Natural killer cell (primary cell): ENCODE data around the gene PTPRN2. TPM values are rescaled to one million over a fixed set of nuclear protein-coding genes. Genes with fewer than 3 reads are reported as not detected.
A peak's percentile ranks its signal among the peaks of the same experiment; 100 is the strongest.

ENCODE experiments used
- ATAC-seq, 3 donors: fragments of 150-1000 bp in 2 of 3; fragments of 200-7000 bp in 1 of 3; cut with Tn5 transposase; 1 replicate in 1 of 3; 2 replicates in 2 of 3; pipeline ENCODE4 v1.10.0; 2021; ENCODE audit warnings: mild to moderate bottlenecking in 2 of 3, moderate library complexity in 2 of 3
- DNase-seq, 2 donors: peaks; one replicate each; pipeline versions ENCODE4 v3.0.0 to v3.0.0-alpha.2; 2013 to 2021; ENCODE audit warnings: mixed read lengths in 1 of 2
- H3K27ac ChIP-seq: one replicate; pipeline ENCODE4 v1.5.1; 2013; ENCODE audit warnings: mild to moderate bottlenecking, low read length
- H3K27me3 ChIP-seq: one replicate; pipeline ENCODE4 v1.6.1; 2013; ENCODE audit warnings: low read length; ENCODE audit not compliant: control insufficient read depth, insufficient read depth
- H3K36me3 ChIP-seq: one replicate; pipeline ENCODE4 v1.6.1; 2013; ENCODE audit warnings: low read length; ENCODE audit not compliant: control insufficient read depth, insufficient read depth
- H3K4me1 ChIP-seq: one replicate; pipeline ENCODE4 v1.6.1; 2013; ENCODE audit warnings: low read length; ENCODE audit not compliant: control insufficient read depth, insufficient read depth
- H3K4me3 ChIP-seq: one replicate; pipeline ENCODE4 v1.5.1; 2013; ENCODE audit warnings: low read length
- H3K9me3 ChIP-seq: one replicate; pipeline ENCODE4 v1.6.1; 2013; ENCODE audit warnings: low read length; ENCODE audit not compliant: control insufficient read depth, insufficient read depth
- H3K27ac Mint-ChIP-seq, 2 donors: one replicate each; pipeline ENCODE4 v1.8.0; 2022; ENCODE audit warnings: mild to moderate bottlenecking in 2 of 2, mixed read lengths in 2 of 2, moderate library complexity in 1 of 2
- H3K27me3 Mint-ChIP-seq, 2 donors: one replicate each; pipeline ENCODE4 v1.8.0; 2022; ENCODE audit warnings: low read depth in 2 of 2, mixed read lengths in 2 of 2
- H3K36me3 Mint-ChIP-seq: one replicate; pipeline ENCODE4 v1.8.0; 2022; ENCODE audit warnings: mixed read lengths
- H3K4me1 Mint-ChIP-seq, 2 donors: one replicate each; pipeline ENCODE4 v1.8.0; 2022; ENCODE audit warnings: mixed read lengths in 2 of 2
- H3K4me3 Mint-ChIP-seq: one replicate; pipeline ENCODE4 v1.8.0; 2022; ENCODE audit warnings: mild to moderate bottlenecking, moderate library complexity, mixed read lengths
- H3K9me3 Mint-ChIP-seq, 2 donors: one replicate each; pipeline ENCODE4 v1.8.0; 2022; ENCODE audit warnings: mixed read lengths in 2 of 2
- CTCF ChIP-seq: fragments of 200-600 bp; IDR thresholded peaks from one replicate; pipeline ENCODE4 v1.8.0; 2022; ENCODE audit warnings: antibody characterized with exemption
- WGBS: methylation state at CpG from one replicate; pipeline ENCODE4 v1.1.7; 2013; ENCODE audit warnings: missing lambda C conversion rate; ENCODE audit not compliant: insufficient coverage; 5-methylcytosine and 5-hydroxymethylcytosine counted together
- intact Hi-C: fragments of 100-400 bp; cut with micrococcal nuclease; formaldehyde crosslinking; loops from one replicate; pipeline ENCODE4 v1.14.2; 2022
- total RNA-seq, 4 donors: library from RNA; stranded (reverse); fragments of 120-200 nt in 1 of 4; gene quantifications; one replicate each; pipeline versions ENCODE4 v1.2.3 to v1.2.4, GENCODE V29; 2013 to 2022

PTPRN2 gene
- total RNA-seq, 3 donors from 2014 or later (not counting 1 experiment from before 2014, with no cell fraction given) = 1.3 to 2.5 (median 1.9) TPM

GRCh38 chr7:157572622-157573021, 1015.0 kb downstream of the PTPRN2 start:
- DNase-seq (no peak), ATAC-seq (no peak)
- H3K4me1 Mint-ChIP-seq = peaks cover 29 to 42% of the 10 kb centered on the region in 2 donors
- H3K27ac Mint-ChIP-seq = no peak overlapping the region
- 93% methylated on average over 14 of the region's 14 CpGs for WGBS
- intact Hi-C loops = no loop called here
- TF ChIP-seq CTCF = no peak
- H3K9me3 Mint-ChIP-seq = no peaks in the 10 kb centered on the region
- Histone ChIP-seq H3K36me3 (no peaks in the 10 kb centered on the region), H3K4me3 (no peak overlapping the region), H3K9me3 (no peaks in the 10 kb centered on the region), H3K4me1 (peaks cover 37% of the 10 kb centered on the region), H3K27me3 (peaks cover 22% of the 10 kb centered on the region), H3K27ac (no peak overlapping the region)
- H3K36me3 Mint-ChIP-seq = no peaks in the 10 kb centered on the region
- no peak overlapping the region for H3K4me3 Mint-ChIP-seq
- H3K27me3 Mint-ChIP-seq = peaks cover 30 to 48% of the 10 kb centered on the region in 2 donors

GRCh38 chr7:157570531-157571200, 1017.0 kb downstream of the PTPRN2 start:
- no peak for ATAC-seq
- intact Hi-C loops = no loop called here
- peaks cover 24% of the 10 kb centered on the region for H3K4me1 ChIP-seq
- TF ChIP-seq CTCF = no peak
- no peaks in the 10 kb centered on the region for H3K9me3 ChIP-seq
- 87% methylated on average over 24 of the region's 24 CpGs for WGBS
- H3K27ac ChIP-seq = no peak overlapping the region
- peaks cover 32 to 42% of the 10 kb centered on the region in 2 donors for H3K4me1 Mint-ChIP-seq
- H3K36me3 ChIP-seq = no peaks in the 10 kb centered on the region
- H3K4me3 Mint-ChIP-seq = no peak overlapping the region
- H3K9me3 Mint-ChIP-seq = no peaks in the 10 kb centered on the region
- DNase-seq = no peak
- peaks cover 18% of the 10 kb centered on the region for H3K27me3 ChIP-seq
- H3K4me3 ChIP-seq = no peak overlapping the region
- peaks cover 23 to 43% of the 10 kb centered on the region in 2 donors for H3K27me3 Mint-ChIP-seq
- H3K27ac Mint-ChIP-seq = no peak overlapping the region
- H3K36me3 Mint-ChIP-seq = no peaks in the 10 kb centered on the region

- intact Hi-C loops = no loop called here
- 84% methylated on average over 8 of the region's 8 CpGs for whole genome bisulfite sequencing
- Mint-ChIP-seq H3K4me1 (peaks cover 29 to 40% of the 10 kb centered on the region in 2 donors), H3K36me3 (no peaks in the 10 kb centered on the region), H3K4me3 (peak overlapping the region; percentile 98), H3K27ac (no peak overlapping the region), H3K9me3 (no peaks in the 10 kb centered on the region), H3K27me3 (peaks cover 23 to 36% of the 10 kb centered on the region in 2 donors)
- Histone ChIP-seq H3K4me3 (no peak overlapping the region), H3K4me1 (peaks cover 22% of the 10 kb centered on the region), H3K27ac (no peak overlapping the region), H3K27me3 (peaks cover 18% of the 10 kb centered on the region), H3K36me3 (no peaks in the 10 kb centered on the region), H3K9me3 (no peaks in the 10 kb centered on the region)
- no peak for ATAC-seq
- no peak for DNase-seq
- no peak for TF ChIP-seq CTCF
Measured at GRCh38 chr7:157569967-157570366, 1017.7 kb downstream of the PTPRN2 start.
